Coronary artery (tissue), 2 donors: ENCODE data around the gene HACD2.
A peak's percentile ranks its signal among the peaks of the same experiment; 100 is the strongest.

Source experiments
- DNase-seq: peaks from one replicate; pipeline ENCODE4 v3.0.0-alpha.2; 2017; ENCODE audit warnings: low spot score
- H3K27ac ChIP-seq, 2 donors: fragments of 200-600 bp; sonication (generic); one replicate each; pipeline ENCODE4 v1.5.1; 2016 to 2019
- H3K4me3 ChIP-seq: fragments of 200-600 bp; sonication (generic); 2 replicates; pipeline ENCODE4 v1.5.1; 2016; ENCODE audit warnings: mild to moderate bottlenecking, moderate library complexity
- TF ChIP-seq, protein P1 (sequence below): fragments of 200-600 bp; sonication (generic); IDR thresholded peaks from one replicate; pipeline ENCODE4 v1.5.1; 2019; ENCODE audit warnings: antibody characterized with exemption

Gene HACD2

DNA sequence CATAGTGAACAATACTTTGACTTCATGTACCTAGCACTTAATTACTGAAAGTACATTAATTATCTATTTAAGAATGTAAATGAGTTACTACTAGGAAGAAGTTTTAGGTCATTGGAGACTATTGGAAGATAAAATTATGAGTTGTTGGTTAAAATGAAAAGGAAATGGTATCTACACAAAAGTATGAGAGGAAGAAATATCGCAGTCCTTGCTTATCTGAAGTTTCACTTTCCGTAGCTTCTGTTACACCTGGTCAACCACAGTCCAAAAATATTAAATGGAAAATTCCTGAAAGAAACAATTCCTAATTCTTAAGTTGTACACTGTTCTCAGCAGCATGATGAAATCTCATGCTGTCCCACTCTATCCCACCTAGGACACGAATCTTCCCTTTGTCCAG is 57.8 kb downstream of the HACD2 start:
- TF ChIP-seq, protein P1, sequence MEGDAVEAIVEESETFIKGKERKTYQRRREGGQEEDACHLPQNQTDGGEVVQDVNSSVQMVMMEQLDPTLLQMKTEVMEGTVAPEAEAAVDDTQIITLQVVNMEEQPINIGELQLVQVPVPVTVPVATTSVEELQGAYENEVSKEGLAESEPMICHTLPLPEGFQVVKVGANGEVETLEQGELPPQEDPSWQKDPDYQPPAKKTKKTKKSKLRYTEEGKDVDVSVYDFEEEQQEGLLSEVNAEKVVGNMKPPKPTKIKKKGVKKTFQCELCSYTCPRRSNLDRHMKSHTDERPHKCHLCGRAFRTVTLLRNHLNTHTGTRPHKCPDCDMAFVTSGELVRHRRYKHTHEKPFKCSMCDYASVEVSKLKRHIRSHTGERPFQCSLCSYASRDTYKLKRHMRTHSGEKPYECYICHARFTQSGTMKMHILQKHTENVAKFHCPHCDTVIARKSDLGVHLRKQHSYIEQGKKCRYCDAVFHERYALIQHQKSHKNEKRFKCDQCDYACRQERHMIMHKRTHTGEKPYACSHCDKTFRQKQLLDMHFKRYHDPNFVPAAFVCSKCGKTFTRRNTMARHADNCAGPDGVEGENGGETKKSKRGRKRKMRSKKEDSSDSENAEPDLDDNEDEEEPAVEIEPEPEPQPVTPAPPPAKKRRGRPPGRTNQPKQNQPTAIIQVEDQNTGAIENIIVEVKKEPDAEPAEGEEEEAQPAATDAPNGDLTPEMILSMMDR = no peak
- H3K27ac ChIP-seq = no peak overlapping the region
- no peak overlapping the region for H3K4me3 ChIP-seq
- DNase-seq = no peak

DNA sequence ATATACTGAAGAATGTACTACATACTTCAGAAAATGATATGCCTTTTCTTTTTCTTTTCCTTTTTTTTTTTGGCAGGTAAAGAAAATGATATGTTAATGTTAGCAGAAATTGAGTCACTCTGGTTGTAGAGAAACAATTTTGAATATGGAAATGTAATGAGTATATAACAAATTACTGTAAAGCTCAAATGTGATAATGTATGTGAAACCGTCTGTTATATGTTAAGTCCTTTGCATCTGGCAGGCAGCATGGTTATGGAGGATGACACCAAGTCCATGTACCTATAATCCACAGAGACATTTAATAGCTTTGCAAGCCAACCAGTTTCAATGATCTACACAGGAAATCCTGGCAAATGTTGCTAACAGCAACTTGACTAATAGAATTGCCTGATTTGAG is 58.4 kb downstream of the HACD2 start:
- Histone ChIP-seq H3K4me3 (no peak overlapping the region), H3K27ac (no peak overlapping the region)
- TF ChIP-seq, protein P1 = no peak
- DNase-seq = no peak

DNA sequence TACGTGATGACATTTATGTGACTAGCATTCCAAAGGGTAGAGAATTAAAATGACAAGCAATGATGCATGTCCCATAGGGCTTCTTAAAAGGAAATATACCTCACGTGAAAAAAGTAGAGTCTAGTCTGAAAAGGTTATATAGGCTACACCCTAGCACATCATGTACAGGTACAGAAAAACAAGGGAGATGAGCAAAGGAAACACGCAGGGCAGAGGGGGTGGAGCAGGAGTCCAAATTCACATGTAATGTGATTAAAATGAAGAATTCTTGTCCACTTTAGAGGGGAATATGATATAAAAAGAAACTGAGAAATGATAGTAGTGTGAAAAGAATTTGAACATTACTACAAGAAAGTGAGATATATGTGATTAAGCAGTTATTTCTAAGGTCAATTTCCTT is 59.4 kb downstream of the HACD2 start:
- no peak overlapping the region for H3K27ac ChIP-seq
- H3K4me3 ChIP-seq = no peak overlapping the region
- TF ChIP-seq, protein P1 = no peak
- DNase-seq = no peak

DNA sequence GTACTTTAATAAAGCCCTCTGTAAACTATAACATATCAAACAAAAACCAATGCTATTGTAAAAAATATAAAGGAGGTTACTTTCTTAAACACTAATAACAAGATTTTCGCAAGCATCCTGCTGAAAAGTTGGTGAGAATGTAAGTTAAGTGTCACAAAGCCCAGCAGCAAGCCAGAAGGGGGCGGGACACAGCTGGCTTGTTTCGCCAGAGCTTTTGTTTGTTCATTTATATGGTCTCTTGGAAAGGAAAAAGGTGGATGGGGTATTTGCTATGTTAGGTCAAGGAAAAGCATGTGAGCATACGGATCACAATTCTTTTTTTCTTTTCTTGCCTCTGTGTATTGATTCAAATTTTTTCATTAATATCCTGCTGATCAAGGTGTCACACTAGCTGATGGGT is 59.9 kb downstream of the HACD2 start:
- Histone ChIP-seq H3K27ac (no peak overlapping the region), H3K4me3 (no peak overlapping the region)
- TF ChIP-seq, protein P1 = no peak
- no peak for DNase-seq

DNA sequence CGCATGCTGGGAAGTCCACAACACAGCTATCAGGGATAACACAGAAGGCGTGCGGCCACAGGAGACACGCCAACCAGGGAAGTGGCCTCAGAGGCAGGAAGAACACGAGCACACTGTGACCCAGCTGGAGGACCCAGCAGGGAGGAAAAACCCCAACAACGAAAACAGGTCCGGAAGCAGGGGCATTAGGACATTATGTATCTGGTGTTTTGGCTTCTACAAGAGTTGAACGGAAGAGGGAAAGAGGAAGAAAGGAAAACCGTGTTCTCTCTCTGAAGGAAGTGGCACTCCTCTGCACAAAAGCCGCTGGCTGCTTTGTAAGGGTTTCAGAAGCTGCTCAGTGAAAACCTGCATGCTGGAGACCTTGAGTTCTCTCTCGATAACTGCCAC is 61.8 kb downstream of the HACD2 start:
- H3K27ac ChIP-seq = peak overlapping the region; percentile 23 to 78
- no peak for DNase-seq
- TF ChIP-seq, protein P1 = no peak
- peak overlapping the region; percentile 36 for H3K4me3 ChIP-seq

DNA sequence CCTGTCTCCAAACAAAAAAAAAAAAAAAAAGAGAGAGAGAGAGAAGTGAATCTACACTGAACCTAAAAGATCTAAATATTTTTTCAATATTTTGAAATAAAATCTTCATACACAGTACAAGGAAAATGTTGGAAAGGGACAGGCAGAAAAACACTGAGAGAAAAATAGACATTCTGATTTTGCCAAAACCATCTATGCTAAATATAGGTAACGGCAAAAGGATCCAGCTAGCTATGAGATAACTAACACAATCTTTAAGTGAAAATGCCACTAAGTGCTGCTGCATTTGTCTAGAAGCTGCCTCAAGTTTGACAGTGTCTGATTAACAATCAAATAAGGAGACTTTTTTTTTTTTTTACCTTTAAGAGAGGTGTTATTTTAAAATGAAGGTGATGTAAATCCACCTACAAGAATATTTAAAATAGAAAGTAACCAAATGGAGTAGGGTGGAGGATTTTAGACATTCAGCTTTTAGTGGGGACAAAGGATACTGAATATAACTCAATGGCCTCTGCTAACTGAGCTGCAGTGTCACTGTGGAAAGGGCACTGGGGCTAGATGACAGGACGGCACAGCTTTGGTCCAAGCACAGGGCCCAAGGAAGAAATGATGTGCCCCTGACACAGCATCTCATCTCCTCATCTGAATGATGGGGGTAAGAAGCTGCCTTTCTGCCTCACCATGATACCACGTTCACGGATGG is 62.4 kb downstream of the HACD2 start:
- no peak for DNase-seq
- H3K4me3 ChIP-seq = peak overlapping the region; percentile 36
- H3K27ac ChIP-seq = peak overlapping the region; percentile 23 to 78
- TF ChIP-seq, protein P1 = no peak

DNA sequence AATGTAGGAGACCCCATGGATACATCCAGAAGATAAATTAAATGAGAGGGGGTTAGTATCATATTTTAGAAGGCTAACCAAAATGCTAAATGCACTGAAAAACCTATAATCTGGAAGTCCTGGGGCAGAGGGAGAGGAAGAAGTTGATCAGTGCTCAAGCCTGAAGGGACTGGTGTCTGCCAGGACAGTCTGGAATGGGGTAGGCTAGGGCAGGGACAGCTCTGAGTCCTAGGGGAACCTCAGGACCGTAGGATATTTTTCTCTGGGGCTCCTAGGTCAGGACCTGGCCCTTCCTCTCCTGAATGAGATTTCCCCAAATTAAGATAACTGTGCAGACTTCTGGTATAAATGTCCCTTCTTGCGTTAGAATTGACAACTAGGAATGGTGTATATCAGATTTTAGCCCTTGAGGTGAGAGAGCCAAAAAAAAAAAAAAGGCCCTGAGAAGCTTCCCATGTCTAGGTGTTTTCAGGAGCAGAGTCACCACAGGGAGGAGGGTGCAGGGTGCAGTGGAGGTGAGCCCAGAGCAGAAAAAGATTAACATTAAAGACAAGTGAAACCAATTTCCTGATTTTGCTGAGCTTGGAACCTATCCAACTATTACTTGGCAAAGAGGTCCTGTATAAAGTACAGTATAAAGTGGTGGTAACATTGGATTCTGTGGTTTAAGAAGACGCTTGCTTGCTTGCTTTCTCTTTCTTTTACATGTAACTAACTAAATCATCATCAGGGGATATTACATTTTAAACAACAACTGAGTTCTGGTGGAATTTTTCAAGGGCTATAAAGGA is 63.5 kb downstream of the HACD2 start:
- Histone ChIP-seq H3K4me3 (no peak overlapping the region), H3K27ac (peak overlapping the region; percentile 4 to 32)
- TF ChIP-seq, protein P1 = no peak
- DNase-seq = no peak
